ENCODE results near the gene IRAK4.
A peak's percentile ranks its signal among the peaks of the same experiment; 100 is the strongest.

The IRAK4 gene

DNA sequence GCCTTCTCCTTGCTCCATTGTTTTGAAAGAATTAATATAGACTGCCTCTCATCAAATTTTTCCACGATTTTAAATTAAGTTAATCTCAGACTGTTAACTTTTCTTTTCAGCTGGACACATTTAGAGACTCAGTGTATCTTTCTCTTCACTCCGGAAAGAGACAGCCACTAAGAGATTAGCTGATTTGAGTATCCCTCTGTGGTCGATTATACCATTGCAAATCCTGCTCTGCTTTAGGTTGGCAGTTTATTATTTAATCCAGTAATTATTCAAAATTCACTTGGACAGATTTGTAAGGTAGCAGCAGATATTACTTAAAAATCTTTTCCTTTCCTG lies 48.0 kb downstream of the IRAK4 start:
- TF ChIP-seq, protein P1, sequence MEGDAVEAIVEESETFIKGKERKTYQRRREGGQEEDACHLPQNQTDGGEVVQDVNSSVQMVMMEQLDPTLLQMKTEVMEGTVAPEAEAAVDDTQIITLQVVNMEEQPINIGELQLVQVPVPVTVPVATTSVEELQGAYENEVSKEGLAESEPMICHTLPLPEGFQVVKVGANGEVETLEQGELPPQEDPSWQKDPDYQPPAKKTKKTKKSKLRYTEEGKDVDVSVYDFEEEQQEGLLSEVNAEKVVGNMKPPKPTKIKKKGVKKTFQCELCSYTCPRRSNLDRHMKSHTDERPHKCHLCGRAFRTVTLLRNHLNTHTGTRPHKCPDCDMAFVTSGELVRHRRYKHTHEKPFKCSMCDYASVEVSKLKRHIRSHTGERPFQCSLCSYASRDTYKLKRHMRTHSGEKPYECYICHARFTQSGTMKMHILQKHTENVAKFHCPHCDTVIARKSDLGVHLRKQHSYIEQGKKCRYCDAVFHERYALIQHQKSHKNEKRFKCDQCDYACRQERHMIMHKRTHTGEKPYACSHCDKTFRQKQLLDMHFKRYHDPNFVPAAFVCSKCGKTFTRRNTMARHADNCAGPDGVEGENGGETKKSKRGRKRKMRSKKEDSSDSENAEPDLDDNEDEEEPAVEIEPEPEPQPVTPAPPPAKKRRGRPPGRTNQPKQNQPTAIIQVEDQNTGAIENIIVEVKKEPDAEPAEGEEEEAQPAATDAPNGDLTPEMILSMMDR (IDR thresholded peaks at IDR 0.05): no peak
- Histone ChIP-seq H3K27me3 (peaks cover 19% of the 10 kb centered on the region), H3K27ac (peak overlapping the region; percentile 88), H3K4me3 (ENCODE audit: low read depth in 1 of 2, low read length in 1 of 2) (peak overlapping the region; percentile 90 to 91), H3K9me3 (no peaks in the 10 kb centered on the region), H3K36me3 (peaks cover 20% of the 10 kb centered on the region), H3K4me1 (ENCODE audit: control insufficient read depth in 1 of 2, insufficient read depth in 1 of 2, low read depth in 1 of 2, low read length in 1 of 2) (peaks cover 49% of the 10 kb centered on the region in 2 experiments)

DNA sequence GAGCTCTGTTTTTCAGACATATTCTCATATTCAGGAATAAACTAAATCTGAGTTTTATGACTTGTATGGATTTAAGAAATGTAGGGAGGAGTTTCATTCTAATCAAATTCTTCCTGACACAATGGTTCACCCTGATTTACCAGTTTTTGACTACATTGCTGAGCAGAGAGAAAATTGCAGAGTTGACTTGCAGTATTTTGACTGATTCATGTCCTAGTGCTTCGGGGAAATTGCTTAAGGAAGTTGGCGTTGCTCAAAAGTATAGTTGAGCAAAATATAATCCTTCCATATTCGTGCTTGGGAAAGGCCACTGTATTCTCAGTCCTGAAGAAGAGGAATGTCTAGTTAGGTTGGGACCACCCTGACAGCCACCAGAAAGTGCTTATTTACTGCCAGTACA lies 48.6 kb downstream of the IRAK4 start:
- Histone ChIP-seq H3K36me3 (peaks cover 14% of the 10 kb centered on the region), H3K27ac (peak overlapping the region; percentile 88), H3K27me3 (peaks cover 26% of the 10 kb centered on the region), H3K4me1 (ENCODE audit: control insufficient read depth in 1 of 2, insufficient read depth in 1 of 2, low read depth in 1 of 2, low read length in 1 of 2) (peaks cover 49% of the 10 kb centered on the region in 2 experiments), H3K9me3 (no peaks in the 10 kb centered on the region), H3K4me3 (ENCODE audit: low read depth in 1 of 2, low read length in 1 of 2) (peak overlapping the region in 1 of 2 experiments; percentile 33)
- TF ChIP-seq, protein P1 (IDR thresholded peaks at IDR 0.05): no peak

DNA sequence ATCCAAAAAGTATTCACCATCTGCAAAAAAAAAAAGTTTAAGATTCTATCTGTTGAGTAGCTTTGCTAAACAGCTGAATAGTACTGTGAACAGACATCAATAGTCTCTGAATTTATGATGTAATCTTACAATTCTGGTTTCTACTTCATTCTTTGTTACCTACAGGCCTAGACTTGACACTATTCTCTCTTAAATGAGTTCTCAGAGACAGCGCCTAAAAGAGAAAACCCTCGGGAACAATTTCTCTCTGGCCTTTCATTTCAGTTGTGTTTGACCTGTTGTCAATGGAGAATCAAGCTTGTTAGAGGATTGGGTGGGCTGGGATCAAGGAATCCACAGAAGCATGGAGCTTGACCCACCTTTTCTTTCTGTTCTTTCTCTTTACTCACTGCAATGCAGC lies 53.3 kb downstream of the IRAK4 start:
- Histone ChIP-seq H3K27ac (no peak overlapping the region), H3K9me3 (no peaks in the 10 kb centered on the region), H3K36me3 (no peaks in the 10 kb centered on the region), H3K4me1 (ENCODE audit: control insufficient read depth in 1 of 2, insufficient read depth in 1 of 2, low read depth in 1 of 2, low read length in 1 of 2) (peaks cover 13 to 15% of the 10 kb centered on the region in 2 experiments), H3K27me3 (peaks cover 60% of the 10 kb centered on the region), H3K4me3 (ENCODE audit: low read depth in 1 of 2, low read length in 1 of 2) (no peak overlapping the region)
- TF ChIP-seq, protein P1 (IDR thresholded peaks at IDR 0.05): no peak

DNA sequence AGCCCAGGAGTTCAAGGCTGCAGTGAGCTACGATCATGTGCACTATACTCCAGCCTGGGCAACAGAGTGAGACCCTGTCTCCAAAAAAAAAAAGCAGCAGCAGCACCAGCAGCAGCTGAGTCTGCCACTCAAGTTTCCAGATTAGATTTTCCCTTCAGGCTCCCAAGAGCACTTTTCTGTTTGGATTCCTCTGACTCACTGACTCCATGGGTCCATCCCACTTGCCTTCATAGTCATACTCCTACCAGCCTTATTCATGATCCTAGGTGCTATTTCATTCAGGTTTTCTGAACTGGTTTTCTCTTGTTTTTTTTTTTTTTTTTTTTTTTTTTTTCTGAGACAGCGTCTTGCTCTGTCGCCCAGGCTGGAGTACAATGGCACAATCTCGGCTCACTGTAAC lies 54.2 kb downstream of the IRAK4 start:
- Histone ChIP-seq H3K27me3 (peaks cover 67% of the 10 kb centered on the region), H3K4me3 (ENCODE audit: low read depth in 1 of 2, low read length in 1 of 2) (no peak overlapping the region), H3K36me3 (no peaks in the 10 kb centered on the region), H3K27ac (no peak overlapping the region), H3K4me1 (ENCODE audit: control insufficient read depth in 1 of 2, insufficient read depth in 1 of 2, low read depth in 1 of 2, low read length in 1 of 2) (peaks cover 4 to 6% of the 10 kb centered on the region in 2 experiments), H3K9me3 (no peaks in the 10 kb centered on the region)
- TF ChIP-seq, protein P1 (IDR thresholded peaks at IDR 0.05): no peak

DNA sequence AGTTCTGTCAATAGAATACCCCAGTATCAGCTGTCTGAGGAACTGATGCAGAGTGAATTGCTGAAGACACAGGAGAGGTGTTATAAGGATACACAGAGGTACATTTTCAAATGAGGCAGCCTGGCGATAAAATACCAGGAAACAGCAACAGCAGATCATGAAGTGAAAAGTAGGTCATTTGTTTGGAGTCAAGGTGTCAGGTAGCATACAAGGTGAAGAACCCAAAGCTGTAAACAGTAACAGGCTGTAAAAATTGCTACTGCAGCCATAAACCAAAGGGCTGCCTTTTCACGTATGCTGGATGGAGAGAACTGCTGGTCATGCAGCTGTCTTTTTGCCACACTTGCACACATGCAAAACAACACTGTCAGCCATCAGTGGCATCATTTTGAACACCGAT lies 56.7 kb downstream of the IRAK4 start:
- Histone ChIP-seq H3K27me3 (peaks cover 71% of the 10 kb centered on the region), H3K36me3 (no peaks in the 10 kb centered on the region), H3K4me3 (ENCODE audit: low read depth in 1 of 2, low read length in 1 of 2) (no peak overlapping the region), H3K27ac (no peak overlapping the region), H3K9me3 (no peaks in the 10 kb centered on the region), H3K4me1 (ENCODE audit: control insufficient read depth in 1 of 2, insufficient read depth in 1 of 2, low read depth in 1 of 2, low read length in 1 of 2) (no peaks in the 10 kb centered on the region)
- TF ChIP-seq, protein P1 (IDR thresholded peaks at IDR 0.05): no peak

DNA sequence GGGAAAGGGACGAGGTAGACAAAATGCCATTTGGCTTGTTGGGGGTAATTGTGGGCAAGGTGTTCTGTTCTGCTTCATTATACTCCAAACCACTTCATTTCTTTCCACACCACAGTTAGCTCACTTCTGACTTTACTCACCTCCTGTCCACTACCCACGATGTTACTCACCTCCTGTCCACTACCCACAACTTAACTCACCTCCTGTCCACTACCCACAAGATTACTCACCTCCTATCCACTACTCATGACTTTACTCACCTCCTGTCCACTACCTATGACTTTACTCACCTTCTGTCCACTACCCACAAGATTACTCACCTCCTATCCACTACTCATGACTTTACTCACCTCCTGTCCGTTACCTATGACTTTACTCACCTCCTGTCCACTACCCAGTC lies 57.4 kb downstream of the IRAK4 start:
- no peaks in the 10 kb centered on the region for H3K36me3 ChIP-seq
- TF ChIP-seq, protein P1 (IDR thresholded peaks at IDR 0.05): no peak
- H3K27ac ChIP-seq: no peak overlapping the region
- H3K27me3 ChIP-seq: peaks cover 63% of the 10 kb centered on the region
- no peaks in the 10 kb centered on the region for H3K4me1 ChIP-seq (ENCODE audit: control insufficient read depth in 1 of 2, insufficient read depth in 1 of 2, low read depth in 1 of 2, low read length in 1 of 2)
- no peaks in the 10 kb centered on the region for H3K9me3 ChIP-seq
- H3K4me3 ChIP-seq (ENCODE audit: low read depth in 1 of 2, low read length in 1 of 2): no peak overlapping the region

Measured in neutrophil (primary cell).